LNCAP (cell line): ENCODE data around the gene MDM4.

Experiments used
- CTCF ChIP-seq: fragments of 450-650 bp; IDR thresholded peaks from 2 replicates; pipeline ENCODE4 v1.5.1; 2017; ENCODE audit warnings: mild to moderate bottlenecking

The MDM4 gene

GRCh38 chr1:204599596-204599995, 83.4 kb downstream of the MDM4 start:
- TF ChIP-seq CTCF, result no peak

DNA sequence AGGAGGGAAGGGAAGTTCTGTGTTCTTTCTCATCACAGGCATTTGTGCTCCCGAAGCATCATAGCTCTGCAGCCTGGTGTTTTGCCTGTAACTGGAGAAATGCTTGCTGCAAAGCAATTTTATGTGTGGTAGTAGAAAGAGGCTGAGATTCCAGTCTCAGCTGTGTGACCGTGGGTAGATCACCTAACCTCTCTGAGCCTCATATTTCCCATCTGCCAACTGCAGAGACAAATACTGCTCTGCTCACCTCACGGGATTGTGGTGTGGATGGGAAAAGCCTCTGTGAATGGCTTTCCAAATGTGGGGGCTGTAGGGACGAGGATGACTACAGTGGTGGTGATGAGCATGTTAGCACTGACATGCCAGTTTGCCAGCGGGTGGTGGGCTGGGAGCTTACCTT, 84.0 kb downstream of the MDM4 start:
- no peak for TF ChIP-seq CTCF

DNA sequence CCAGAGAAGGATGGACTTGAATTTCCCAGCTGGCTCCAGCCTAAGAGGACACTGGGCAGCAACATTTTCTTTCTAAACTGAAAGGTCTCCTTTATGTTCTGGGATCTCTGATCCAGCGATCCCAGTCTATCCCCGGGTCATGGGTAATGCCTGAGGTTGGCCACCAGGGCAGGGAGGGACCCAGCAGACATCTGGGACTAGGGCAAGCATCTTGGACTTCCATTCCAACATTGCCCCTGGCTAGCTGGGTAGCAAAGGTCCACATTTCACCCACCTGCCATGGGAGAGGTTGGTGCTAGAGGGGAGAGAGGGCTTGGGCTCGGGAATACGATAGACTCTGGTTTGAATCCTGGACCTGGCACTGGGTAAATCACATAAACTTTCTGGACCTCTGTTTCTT, 84.8 kb downstream of the MDM4 start:
- no peak for TF ChIP-seq CTCF

DNA sequence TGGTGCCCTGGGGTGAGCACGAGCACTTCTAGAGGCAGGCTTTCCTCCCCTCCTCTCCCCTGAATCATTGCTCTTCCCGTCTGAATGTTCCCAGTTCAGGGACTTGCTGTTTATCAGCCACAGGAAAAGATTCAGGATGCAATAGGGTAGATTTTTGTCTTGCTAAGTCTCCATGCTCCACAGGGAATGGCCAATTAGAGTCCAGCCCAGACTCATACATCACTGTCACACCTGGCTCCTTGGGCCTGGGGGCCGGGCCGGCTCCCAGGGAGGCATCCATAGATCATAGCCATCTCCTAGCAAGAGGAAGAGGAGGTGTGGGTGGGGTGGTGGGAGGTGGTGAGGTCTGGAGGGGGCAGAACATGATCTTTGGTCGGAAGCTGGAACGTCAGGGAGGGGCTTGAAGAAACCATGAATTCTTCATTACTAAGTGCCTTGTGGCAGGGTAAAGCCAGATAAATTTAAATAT, 85.9 kb downstream of the MDM4 start:
- TF ChIP-seq CTCF, result no peak

- no peak for TF ChIP-seq CTCF
These were observed 86.8 kb downstream of the MDM4 start for GRCh38 chr1:204602871-204603542.

DNA sequence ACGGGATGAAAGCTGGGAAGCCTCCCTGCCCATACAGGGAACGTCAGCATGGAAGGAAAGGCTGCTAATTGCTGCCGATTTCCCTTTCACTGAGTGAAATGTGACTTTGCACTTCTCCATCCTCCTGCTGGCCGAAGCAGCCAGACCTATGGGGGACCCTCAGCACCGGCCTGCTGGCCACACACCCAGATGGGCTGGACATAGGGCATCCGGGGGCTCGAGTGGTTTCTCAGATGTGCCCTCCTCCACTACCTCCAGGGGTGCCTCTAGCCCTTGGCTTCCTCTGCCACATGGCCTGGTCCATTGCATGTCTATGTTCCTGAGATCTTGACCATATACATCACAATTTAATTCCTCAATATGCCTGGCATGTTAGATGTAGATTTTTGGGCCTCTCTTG, 89.6 kb downstream of the MDM4 start:
- TF ChIP-seq CTCF, result no peak
